ENCODE results near the gene MRPS34.
"Not testable (repeated sequence)": the region's sequence is repeated elsewhere in the genome, so short reads cannot be mapped to it uniquely, and the experiment has no call there.

MRPS34 gene

DNA sequence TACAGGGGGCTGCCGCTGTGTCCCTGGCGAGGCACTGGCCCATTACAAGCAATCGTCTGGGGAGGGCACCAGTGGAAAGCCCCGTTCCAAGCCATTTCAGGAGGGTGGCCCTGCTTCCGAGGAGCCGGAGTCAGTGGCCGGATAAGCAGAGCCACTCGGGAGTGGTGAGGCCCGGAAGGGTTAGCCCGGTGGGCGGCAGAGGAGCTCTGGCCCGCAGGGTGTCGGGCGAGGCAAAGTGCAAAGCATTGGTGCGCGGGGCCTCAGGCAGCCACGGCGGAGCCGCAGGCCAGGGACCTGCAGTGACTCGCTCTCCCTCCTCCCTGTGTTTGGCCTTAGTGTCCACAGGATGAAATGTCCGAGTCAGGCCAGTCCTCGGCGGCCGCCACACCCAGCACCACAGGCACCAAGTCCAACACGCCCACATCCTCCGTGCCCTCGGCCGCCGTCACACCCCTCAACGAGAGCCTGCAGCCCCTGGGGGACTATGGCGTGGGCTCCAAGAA lies 26.2 kb downstream of the MRPS34 start:
- no peak for DNase-seq

DNA sequence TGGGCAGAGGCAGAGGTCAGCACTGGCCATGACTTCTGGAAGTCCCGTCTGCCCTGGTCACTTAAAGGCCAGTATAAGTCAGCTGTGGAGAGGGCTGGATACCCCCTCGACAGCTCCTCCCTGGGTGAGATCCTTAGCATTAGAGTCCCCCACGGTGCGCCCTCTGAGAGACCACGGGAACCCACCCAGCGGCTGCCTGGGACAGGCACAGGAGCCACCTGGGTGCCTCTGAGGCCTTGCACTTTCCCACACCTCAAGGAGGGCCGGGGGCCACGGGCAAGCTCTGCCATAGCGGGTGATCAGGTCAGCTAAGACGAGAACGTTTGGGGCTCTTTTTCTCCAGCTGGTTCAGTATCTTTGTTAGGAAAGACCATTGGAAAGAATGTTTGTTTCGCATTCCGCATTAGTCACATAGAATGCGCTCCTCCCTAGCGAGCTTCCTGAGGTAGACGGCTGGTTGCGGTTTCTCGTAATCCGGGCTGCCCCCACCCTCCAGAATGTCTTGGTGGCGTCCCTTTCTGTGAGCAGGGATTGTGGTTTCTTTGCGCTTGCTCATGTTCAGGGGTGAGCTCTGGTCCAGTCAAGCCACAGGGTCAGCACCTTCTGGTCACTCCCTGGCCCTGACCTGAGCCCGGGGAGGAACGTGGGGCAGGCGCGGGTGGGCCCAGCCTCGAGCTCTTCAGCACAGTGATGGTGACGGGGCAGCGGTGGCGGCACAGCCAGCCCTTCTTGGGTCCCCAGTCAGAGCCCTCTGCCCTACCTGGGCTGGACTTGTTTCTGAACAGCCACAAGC lies 26.8 kb downstream of the MRPS34 start:
- no peak for DNase-seq

DNA sequence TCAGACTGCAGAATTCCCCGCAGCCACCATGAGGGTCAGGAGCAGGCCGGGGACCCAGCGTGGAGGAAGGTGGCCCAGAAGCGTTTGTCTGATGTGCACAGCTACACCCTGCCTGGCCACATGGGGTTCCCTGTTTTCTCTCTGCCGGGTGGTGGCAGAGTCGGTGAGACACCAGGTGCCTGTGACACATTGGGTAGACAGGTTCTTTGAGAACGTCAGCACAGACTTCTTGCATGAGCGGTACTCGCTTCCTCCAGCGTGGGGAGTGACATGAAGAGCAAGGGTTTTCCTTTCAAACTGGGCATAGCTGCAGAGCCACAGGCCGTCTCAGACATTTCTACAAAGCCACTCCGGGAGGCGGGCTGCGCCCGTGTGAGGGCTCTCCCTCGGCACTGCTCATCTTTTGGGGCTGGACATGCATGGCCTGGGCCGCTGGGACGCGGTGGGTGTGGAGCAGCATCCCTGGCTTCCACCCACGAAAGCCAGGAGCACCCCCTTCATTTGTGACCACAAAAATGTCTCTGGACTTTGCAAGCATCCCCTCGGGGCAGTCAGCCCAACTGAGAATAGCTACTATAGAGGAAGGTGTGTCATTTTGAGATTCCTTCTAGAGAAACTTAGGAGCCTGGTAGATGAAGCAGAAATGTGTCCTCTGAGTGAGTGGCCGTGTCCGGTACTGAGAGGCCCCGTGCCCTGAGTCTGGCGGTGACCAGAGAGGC lies 27.6 kb downstream of the MRPS34 start:
- DNase-seq = no peak

DNA sequence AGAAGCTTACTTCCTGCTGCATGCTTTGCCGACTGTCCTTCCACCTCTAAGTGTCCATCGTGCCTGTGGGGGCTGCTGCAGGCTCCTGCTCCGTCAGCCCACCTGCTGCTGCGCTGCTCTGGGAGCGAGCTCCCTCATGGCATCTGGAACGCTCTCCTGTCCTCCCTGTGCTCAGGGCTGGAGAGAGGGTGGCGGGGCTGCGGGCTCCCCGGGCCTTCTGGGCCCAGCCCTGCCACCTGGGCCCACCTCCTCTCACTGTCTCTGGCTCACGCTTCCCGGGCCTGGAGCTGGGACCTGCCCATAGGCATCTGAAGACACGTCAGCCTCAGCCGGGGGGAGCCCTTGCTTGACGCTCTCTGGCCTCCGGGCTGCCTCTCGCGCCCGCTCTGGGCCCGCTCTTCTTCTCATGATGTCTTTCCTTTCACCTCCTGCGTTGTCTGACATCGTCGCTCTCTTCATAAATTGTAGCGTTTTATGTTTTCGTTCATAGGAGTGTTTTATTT lies 28.5 kb downstream of the MRPS34 start:
- DNase-seq = no peak

DNA sequence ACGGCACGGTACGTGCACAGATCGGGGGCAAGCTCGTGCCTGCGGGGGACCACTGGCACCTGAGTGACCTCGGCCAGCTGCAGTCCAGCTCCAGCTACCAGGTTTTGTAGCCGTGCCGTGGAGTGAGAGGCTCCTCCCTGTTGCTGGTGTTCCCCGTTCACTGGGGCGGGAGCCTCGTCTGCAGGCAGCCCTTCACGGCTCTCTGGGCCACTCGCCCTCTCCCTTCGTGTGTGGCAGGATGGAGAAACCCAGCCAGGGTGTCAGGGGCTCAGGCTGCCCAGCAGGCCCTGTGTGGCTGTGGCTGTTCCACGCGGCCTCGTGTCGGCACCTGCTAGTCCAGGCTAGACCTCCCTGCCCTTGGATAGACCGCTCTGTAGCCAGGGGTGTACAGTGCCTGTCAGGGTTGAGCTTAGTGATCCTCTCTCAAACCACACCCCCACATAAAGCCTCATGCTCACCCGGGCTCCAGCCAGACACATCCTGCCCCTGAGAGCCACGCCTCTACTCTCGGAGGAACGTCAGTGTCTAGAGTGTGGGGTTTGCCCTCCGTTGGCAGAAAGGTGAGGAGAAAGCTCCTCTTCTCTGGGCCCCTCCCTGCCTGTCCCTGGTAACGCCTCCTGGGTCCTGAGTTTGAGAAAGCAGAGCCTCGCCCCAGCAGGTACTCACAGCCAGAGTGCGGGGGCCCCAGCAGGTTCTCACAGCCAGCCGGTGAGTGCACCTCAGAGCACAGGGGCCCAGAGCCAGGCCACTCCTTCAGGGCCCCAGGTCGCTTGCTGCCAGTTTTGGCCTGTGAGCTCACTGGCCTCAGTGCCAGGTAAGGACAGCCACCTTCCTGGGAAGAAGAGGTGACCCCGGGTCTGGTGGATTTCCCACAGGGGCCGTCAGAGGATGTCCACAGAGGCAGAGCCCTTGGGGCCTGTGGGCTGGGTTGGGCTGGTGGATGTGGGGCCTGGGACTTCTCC lies 29.3 kb downstream of the MRPS34 start:
- no peak for DNase-seq

DNA sequence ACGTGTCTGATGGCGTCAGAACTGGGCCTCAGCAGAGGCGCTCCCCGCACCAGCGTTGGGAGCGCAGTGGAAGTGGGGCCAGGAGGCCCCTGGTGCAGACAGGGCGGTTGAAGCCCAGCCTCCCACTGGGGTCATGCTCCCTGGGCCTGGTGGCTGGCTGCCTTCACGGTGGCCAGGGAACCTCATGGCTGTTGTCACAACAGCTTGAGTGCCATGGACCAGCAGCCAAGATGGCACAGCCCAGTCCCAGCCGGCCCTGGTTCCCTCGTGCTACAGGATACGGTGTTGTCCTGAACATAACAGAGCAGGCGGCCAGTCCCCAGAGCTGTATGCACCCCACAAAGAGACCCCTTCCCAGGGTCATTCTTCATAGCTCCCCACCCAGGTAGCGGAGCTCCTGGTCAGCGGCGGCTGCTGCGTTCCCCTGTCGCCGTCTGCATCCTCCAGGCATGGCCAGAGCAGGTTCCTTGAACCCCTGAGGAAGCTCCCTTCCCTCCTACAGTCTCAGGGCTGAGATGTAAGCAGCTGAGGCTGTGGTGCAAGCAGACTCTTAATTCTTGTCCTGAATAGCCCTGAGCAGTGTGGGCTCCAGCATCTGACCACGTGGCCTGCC lies 31.3 kb downstream of the MRPS34 start:
- DNase-seq = no peak

DNA sequence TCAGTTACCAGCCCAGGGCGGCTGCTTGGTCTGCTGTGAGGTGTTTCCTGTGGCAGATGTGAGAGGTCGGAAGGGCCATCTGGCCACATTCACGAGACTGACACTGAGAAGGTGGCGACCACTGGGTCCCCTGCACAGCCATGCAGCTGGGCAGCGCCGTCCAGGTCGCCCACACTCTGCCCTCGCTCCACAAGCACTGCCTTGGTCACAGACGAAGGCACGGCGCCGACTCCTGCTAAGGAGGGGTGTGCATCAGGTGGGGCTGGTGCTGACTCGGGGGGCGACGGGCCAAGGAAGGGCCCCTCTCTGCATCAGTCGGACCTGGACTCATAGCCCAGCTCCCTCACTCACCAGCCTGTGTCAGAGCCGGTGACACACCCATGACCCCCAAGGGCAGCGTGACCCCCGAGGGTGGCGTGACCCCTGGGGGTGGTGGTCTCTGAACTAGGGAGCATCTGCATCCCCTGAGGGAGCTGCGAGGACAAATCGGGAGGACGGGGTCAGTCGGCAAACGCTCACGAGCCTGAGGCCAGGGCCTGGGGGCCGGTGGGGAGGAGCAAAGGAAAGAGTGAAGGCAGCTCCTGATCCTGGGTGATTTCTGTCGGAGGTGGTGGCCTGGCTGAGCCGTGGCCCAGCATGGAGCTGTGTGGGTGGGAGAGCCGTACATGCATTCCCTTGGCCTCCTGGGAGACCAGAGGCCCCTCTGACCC lies 32.0 kb downstream of the MRPS34 start:
- no peak for DNase-seq

DNA sequence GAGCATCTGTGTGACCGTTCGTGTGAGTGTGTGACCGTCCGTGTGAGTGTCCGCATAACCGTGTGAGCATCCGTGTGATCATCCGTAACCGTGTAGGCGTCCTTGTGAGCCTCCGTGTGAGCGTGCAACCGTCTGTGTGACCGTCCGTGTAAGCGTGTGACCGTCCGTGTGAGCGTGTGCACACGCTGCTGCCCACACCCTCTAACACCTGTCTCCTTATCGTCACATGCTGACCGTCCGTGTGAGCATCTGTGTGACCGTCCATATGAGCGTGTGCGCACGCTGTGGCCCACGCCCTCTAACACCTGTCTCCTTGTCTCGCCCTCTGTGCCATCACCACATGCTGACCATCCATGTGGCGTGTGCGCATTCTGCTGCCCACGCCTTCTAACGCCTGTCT lies 32.7 kb downstream of the MRPS34 start:
- no peak for DNase-seq

DNA sequence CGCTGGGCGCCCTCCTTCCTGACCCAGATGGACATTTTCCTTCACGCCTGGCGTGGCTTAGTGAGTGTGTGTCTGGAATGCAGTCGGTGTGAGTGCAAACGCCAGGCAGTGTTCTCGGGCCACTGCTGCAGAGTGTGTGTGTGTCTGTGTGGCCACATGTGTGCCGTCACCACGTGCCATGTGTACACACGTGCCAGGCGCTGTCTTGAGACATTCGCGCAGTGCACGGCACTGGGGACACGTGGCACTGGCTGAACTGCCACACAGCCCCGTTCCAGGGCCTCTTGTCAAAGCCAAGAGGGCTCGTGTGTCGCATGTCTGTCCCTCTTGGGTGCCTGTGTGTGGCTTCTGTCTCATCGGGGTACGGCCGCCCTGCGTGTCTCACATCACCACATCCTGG lies 38.1 kb downstream of the MRPS34 start:
- no peak for DNase-seq

DNA sequence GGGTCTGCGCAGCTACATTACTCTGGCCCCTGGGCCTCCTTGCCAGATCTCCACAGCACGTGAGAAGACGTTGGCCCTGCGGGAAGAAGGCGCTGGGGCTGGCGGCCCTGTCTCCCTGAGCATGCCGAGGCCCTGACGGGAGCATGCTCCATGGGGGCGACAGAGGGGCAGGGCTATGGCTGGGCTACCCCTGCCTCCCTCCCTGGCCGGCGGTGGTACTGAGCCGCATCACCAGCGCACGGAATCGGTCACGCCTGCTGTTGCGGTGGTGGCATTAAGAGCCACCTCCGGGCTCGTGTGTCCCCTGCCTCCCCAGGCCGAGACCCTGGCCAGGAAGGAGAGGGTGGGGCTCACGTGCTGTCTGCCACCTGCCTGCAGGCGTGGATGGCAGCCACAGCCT lies 38.8 kb downstream of the MRPS34 start:
- DNase-seq = no peak

DNA sequence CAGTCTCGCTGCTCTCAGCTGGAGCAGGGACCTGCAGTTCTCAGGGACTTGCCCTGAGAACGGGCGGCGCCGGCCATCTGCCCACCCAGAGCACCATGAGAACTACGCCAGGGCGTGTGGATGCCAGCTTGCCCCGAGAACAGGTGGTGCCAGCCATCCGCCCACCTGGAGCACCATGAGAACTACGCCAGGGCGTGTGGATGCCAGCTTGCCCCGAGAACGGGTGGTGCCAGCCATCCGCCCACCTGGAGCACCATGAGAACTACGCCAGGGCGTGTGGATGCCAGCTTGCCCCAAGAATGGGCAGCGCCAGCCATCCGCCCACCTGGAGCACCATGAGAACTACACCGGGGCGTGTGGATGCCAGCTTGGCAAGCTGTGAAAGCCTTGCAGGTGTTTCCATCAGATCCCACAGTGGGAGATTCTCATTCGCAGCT lies 40.4 kb downstream of the MRPS34 start:
- DNase-seq = not testable (repeated sequence)

DNA sequence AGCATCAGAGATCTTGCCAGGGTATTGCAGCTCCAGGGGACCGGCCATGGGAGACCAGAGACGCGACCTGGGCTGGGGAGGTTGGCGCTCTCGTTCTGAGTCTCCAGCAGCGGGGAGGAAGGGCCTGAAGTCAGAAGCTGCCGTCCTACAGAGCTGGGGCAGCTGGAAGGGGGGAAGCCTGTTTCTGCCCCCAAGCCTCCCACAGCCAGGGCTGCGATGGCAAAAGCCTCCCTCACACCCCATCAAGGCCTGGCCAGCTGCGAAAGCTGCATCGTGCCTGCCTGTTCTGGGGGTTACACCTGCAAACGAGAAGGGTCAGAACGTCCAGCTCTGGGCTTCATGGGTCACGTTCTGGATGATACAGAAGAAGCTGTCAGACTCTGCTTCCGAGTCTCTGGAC lies 40.9 kb downstream of the MRPS34 start:
- DNase-seq = no peak

DNA sequence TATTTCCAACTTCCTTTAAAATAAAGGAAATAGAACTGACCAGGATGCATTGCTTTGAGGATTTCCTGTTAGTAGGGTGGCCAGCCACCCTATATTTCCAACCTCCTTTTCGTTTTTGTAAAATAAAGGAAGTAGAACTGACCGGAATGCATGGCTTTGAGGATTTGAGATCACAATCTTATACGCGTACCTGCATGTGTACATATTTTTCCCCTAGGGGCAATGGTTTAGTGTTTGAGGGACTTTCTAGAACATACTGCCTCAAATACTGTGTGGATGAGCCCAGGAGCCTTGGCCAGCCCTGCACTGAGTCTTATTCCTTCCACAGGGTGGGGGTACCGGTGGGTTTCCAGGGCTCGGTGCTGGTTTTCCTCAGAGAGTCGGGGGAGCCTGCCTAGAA lies 41.3 kb downstream of the MRPS34 start:
- DNase-seq = no peak

DNA sequence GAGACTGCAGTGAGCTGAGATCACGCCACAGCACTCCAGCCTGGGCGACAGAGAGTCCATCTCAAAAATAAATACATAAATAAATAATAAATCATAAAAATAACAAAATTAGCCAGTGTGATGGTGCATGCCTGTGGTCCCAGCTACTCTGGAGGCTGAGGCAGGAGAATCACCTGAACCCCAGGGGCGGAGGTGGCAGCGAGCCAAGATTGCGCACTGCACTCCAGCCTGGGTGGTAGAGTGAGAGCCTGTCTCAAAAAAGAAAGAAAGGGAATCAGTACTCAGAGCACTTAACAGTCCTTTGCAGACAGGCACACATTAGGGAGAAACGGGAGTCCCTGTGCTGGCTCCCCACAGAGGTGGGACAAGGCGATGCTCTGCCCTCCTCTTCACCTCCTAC lies 41.9 kb downstream of the MRPS34 start:
- no peak for DNase-seq

DNA sequence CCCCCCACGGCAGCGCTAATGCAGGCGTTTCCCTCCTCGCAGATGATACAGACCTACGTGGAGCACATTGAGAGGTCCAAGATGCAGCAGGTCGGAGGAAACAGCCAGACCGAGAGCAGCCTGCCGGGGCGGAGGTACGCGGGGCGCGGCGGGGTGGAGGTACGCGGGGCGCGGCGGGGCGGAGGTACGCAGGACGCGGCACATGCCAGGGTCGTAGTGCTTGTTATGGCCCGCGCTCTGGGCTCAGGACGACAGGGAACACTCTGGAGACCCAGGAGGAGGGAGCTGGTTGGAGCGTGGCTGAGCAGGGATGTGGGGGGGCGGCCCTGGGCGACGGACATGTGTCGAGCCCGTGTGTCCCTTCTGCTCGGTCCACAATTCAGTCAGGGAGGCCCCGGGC lies 43.5 kb downstream of the MRPS34 start:
- DNase-seq = no peak

DNA sequence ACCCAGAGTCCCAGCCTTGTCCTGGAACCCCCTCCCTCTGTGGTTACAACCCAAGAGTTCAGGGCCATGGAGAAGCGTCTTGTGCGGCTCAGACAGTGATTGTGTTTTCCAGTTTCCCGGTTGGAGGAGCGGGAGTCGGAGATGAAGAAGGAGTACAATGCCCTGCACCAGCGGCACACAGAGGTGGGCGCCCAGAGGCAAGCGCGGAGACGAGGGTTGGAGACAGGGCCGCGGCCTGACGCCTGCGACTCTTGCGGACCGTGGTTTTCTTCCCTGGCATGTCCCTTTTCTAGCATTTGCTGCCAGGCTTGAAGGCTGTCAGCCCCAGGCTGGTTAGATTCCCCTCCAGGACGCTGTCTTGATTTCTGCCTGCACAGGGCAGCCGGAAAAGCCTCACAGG lies 43.9 kb downstream of the MRPS34 start:
- DNase-seq = no peak

DNA sequence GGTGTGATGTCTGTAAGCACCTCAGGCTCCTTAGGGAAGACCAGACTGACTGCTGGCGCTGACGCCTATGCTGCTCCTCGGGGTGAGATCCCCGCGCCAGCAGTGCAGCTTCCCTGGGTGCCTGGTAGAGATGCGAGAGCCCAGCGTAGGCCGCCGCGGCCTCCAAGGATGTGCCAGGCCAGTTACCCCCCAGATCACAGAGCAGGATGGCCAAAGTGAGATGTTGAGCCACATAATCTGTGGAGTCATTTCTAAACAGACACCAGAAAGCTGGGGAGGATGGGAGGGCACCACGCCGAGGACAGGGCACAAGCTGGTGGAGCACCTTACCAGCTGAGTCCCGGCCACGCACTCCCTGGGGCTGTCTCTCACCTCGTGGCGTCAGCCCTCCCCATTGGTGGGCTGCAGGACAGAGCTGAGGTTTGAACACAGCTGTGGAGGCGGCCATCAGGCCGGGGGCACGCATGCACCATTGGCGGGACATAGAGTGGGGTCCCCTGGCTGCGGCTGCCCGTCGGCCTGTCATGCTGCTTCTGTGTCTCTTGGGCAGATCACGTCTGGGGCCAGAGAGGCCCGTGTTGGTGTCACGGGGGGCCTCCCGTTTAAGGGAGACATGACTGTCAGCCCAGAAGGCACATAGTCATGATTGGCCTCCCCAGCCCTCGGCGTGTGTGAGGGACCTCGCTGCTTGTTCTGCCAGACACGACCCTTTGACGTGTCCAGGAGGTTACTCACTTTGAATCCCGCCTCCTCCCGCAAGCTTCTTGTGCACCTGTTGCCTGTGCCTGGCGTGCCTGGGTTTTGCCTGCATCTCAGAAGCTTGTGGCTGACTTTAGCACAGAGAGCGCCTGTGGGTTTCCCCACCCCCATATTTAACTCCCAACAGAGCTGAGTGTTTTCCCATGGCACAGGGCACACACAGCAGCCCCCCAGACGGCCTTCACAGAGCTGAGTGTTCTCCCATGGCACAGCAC lies 45.0 kb downstream of the MRPS34 start:
- no peak for DNase-seq

DNA sequence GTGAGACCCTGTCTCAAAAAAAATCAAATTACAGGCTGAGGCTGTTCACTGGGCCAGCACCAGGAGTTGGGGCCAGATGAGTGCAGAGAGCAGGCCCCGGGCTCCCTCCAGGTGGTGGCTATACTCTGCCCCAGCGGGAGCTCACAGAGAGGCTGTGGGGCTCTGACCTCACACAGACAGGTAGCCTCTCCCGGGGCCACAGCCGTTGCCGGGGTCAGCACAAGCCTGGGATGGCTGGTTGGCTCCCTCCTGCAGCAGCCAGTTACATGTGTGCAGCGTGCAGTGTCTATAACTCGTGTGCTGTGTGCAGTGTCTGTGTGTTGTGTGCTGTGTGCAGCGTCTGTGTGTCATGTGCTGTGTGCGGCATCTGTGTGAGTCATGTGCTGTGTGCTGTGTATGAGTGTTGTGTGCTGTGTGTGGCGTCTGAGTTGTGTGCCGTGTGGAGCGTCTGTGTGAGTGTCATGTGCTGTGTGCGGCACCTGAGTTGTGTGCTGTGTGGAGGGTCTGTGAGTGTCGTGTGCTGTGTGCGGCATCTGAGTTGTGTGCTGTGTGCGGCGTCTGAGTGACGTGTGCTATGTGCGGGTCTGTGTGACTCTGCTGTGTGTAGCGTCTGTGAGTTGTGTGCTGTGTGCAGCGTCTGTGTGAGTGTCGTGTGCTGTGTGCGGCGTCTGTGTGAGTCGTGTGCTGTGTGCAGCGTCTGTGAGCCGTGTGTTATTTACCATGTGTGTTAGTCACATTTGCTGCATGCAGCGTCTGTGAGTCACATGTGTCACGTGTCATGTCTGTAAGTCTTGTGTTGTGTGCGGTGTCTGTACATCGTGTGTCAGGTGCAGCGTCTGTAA lies 46.1 kb downstream of the MRPS34 start:
- DNase-seq = no peak

DNA sequence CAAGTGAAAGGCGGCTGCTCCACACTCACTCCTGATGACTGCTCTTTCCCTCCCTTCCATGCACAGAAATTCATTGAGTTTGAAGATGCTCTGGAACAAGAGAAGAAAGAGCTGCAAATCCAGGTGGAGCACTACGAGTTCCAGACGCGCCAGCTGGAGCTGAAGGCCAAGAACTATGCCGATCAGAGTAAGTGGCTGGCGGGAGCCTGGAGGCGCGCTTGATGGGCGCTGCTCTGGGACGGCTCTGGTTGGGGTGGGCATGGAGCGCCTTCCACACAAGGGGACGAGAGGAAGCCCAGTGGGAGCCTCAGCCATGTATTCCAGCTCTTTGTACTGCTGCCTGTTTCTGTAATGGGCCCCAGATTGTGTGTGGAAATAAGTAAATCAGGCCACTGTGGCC lies 48.4 kb downstream of the MRPS34 start:
- no peak for DNase-seq

Data from NCI-H1092 treated with DMSO at 0.1 percent for 48 hours (cell line).